HFF-Myc (cell line): Measurements from ENCODE around the gene NUDT3.
"Not testable (repeated sequence)": the region's sequence is repeated elsewhere in the genome, so short reads cannot be mapped to it uniquely, and the experiment has no call there.

Experiments used
- DNase-seq: peaks from one replicate; pipeline ENCODE4 v3.0.0-alpha.2; 2011; ENCODE audit warnings: low read depth; ENCODE audit errors: extremely low read depth
- H3K4me3 ChIP-seq: replicated peaks from 2 replicates; pipeline ENCODE4 v1.5.1; 2011; ENCODE audit warnings: low read depth, mild to moderate bottlenecking, control low read depth, low read length
- CTCF ChIP-seq: IDR thresholded peaks from 2 replicates; pipeline ENCODE4 v1.5.1; 2012; ENCODE audit warnings: mild to moderate bottlenecking, low read depth, low read length, control low read depth; ENCODE audit errors: missing control alignments

Gene NUDT3

GRCh38 chr6:34334796-34335416 is 57.6 kb downstream of the NUDT3 start:
- no peak for DNase-seq
- no peak for TF ChIP-seq CTCF
- no peak overlapping the region for H3K4me3 ChIP-seq

- no peak for TF ChIP-seq CTCF
- DNase-seq: no peak
- H3K4me3 ChIP-seq: no peak overlapping the region
These were observed 58.6 kb downstream of the NUDT3 start for GRCh38 chr6:34333858-34334257.

GRCh38 chr6:34332251-34333198 is 59.9 kb downstream of the NUDT3 start:
- no peak for DNase-seq
- no peak overlapping the region for H3K4me3 ChIP-seq
- TF ChIP-seq CTCF: no peak

GRCh38 chr6:34331371-34332050 is 61.0 kb downstream of the NUDT3 start:
- no peak for TF ChIP-seq CTCF
- DNase-seq: no peak
- no peak overlapping the region for H3K4me3 ChIP-seq

GRCh38 chr6:34329814-34330213 is 62.7 kb downstream of the NUDT3 start:
- not testable (repeated sequence) for H3K4me3 ChIP-seq, DNase-seq

- no peak overlapping the region for H3K4me3 ChIP-seq
- no peak for DNase-seq
- no peak for TF ChIP-seq CTCF
These were observed 63.5 kb downstream of the NUDT3 start for GRCh38 chr6:34328969-34329368.

GRCh38 chr6:34327313-34328205 is 64.9 kb downstream of the NUDT3 start:
- not testable (repeated sequence) for DNase-seq

More at GRCh38 chr6:34327313-34328205, 64.9 kb downstream of the NUDT3 start:
- not testable (repeated sequence) for H3K4me3 ChIP-seq
